ENCODE data around the gene GNPDA1.

GRCh38 chr5:141952020-141952419, 60.8 kb downstream of the GNPDA1 start:
- TF ChIP-seq POLR2A (IDR thresholded peaks at IDR 0.05; ENCODE audit: low read depth, low read length) (no peak), POLR2AphosphoS5 (IDR thresholded peaks at IDR 0.05; ENCODE audit: low read depth, low read length) (no peak), TAF1 (IDR thresholded peaks at IDR 0.05; ENCODE audit: borderline replicate concordance, low read depth, low read length) (no peak)
